Right hindlimb (tissue), 1 donor: ENCODE measurements around the gene PRKAR1B.
A peak's percentile ranks its signal among the peaks of the same experiment; 100 is the strongest.
"Not testable (repeated sequence)": the region's sequence is repeated elsewhere in the genome, so short reads cannot be mapped to it uniquely, and the experiment has no call there.

ENCODE experiments used
- DNase-seq: peaks from one replicate; pipeline ENCODE4 v3.0.0-alpha.2; 2018

Gene PRKAR1B

DNA sequence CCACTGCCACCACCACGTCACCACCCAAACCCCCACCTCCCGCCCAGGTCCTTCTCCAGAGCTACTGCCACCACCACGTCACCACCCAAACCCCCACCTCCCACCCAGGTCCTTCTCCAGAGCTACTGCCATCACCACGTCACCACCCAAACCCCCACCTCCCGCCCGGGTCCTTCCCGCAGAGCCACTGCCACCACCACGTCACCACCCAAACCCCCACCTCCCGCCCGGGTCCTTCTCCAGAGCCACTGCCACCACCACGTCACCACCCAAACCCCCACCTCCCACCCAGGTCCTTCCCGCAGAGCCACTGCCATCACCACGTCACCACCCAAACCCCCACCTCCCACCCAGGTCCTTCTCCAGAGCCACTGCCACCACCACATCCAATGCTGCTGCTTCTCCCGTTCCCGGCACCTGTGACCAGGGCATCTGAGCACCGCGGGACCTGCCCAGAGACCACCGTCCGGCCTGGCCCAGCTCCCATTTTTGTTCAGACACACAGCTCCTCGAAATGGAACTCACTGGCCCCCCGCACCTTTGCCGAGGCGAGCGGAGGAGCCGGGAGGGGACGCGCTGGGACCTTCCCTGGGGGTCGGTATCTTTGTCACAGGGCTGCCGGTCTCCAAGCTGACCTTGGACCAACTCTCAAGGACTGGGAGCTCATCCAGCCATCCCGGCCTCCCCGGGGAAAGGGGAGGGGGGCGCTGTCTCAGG is 174.8 kb downstream of the PRKAR1B start:
- DNase-seq, result not testable (repeated sequence)

DNA sequence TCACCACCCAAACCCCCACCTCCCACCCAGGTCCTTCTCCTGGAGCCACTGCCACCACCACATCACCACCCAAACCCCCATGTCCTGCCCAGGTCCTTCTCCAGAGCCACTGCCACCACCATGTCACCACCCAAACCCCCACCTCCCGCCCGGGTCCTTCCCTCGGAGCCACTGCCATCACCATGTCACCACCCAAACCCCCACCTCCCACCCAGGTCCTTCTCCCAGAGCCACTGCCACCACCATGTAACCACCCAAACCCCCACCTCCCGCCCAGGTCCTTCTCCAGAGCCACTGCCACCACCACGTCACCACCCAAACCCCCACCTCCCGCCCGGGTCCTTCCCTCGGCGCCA is 175.5 kb downstream of the PRKAR1B start:
- not testable (repeated sequence) for DNase-seq

DNA sequence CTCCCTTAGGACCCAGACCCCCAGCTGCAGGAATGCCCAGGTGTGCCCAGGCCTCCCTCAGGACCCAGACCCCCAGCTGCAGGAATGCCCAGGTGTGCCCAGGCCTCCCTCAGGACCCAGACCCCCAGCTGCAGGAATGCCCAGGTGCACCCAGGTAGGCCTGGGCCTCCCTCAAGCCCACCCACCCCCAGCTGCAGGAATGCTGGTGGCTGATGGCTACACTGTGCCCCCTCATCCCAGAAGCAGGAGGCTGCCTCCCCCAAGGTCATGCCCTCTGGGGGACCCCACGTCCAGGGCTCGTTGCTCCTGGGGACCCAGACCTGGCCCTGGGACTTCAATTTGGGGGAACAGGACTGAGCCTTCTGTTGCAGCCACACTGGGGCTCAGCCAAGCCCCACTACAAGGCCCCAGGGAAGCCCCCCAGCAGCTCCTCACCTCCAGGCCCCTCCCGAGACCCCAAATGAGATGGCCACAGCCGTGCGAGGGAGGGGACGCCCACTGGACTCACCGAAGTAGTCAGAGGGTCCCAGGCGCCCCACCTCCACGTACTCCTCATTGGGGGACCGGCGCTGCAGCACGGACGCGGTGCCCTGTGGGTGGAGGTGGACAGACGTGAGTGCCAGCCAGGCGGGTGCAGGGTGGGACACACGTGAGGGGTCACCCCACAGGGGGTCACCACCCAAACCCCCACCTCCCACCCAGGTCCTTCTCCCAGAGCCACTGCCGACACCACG is 176.0 kb downstream of the PRKAR1B start:
- no peak for DNase-seq

DNA sequence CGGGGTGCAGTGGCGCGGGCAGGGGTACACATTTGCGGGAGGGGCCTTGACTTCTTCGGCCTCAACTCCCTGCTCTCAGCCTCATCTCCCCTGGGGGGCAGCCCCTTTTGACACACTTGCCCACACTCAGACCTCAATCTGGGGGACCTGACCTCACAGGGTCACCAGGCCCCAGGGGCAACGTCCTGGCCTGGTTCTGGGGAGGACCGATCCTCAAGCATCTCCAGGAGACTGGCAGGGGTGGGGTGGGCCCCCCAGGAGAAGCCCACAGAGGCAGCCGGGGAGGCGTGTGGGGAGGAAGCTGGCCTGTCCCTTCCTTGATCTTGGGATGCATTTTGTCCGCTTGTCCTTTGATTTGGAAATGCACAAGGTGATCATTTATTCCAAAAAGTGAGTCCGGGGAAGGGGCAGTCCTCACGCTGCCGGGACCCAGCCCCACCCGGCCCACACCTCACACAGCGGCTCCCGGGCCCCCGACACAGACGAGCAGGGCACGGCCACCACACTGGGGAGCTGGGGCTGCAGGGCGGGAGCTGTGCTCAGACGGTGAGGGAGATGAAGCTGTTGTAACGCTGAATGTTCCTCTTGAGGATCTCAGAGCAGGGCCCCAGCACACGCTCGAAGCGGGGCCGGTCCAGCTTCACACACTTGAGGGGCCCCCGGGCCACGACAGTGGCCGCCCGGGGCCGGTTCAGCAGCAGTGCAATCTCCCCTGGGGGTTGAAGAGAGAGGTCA is 177.0 kb downstream of the PRKAR1B start:
- no peak for DNase-seq

DNA sequence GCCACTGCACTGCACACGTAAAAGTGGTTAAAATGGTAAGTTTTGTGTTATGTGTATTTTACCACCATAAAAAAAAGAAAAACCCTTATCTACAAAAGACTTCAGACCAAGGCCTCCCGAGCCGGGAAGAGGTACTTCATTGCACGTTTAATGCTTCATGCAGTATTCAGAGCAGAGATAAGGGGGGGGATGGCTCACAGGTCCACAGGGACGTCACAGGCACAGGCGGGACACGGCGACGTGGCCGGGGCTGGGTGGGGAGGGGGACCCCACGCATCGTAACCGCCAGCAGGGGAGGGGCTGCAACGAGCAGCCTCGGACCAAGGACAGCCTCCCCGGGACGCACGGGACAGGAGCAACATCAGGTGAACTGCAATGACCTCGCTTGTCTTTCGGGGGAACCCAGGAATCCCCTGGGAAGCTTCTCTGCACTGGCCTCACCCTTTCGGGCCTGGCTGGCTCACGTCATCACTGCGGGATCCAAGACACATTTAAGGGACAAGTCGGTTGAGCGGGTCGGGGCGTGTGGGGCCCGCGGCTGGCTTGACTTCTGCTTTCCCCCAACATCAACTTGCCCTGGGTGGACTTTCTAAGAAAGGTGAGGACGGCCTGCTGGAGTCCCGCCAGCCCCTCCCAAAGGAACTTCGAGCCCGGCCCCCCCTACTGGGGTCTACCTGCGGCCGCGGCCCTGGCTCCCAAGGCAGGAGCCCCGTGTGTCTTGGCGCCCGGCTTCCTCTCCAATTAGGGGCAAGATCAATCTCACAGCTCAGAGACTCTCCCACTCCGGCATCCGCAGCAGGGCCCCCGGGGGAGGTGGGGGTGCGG is 177.8 kb downstream of the PRKAR1B start:
- DNase-seq, result no peak

DNA sequence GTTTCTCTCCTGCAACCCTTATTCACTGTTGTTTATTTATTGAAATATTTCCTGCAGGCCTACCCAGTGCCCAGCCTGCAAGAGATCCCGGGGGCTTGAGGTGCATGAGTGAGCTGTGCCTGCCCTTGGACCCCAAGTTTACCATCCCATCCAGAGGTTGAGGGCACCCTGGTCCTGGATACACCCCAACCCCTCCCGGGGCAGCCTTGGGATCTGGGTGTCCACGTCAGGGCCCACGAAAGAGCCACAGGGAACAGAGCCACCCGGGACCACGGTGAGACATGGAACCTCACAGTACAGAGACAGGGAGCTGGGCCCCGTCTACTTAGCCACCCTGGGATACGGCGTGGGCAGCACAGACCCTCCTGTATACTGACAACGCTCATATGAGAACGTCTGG is 178.7 kb downstream of the PRKAR1B start:
- DNase-seq, result no peak

DNA sequence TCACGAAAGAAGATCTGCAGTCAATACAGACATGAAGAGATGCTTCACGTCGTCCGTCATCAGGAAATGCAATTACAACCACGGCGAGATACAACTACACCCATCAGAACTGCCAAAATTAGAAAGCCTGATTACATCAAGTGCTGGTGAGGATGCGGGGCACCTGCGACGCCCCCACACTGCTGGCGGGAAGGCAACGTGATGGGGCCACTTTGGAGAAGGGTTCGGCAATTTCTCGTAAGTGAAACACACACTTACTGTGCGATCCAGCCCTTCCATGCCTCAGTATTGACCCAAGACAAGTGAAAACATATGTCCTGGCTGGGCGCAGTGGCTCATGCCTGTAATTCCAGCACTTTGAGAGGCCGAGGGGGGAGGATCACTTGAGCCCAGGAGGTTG is 181.6 kb downstream of the PRKAR1B start:
- no peak for DNase-seq

DNA sequence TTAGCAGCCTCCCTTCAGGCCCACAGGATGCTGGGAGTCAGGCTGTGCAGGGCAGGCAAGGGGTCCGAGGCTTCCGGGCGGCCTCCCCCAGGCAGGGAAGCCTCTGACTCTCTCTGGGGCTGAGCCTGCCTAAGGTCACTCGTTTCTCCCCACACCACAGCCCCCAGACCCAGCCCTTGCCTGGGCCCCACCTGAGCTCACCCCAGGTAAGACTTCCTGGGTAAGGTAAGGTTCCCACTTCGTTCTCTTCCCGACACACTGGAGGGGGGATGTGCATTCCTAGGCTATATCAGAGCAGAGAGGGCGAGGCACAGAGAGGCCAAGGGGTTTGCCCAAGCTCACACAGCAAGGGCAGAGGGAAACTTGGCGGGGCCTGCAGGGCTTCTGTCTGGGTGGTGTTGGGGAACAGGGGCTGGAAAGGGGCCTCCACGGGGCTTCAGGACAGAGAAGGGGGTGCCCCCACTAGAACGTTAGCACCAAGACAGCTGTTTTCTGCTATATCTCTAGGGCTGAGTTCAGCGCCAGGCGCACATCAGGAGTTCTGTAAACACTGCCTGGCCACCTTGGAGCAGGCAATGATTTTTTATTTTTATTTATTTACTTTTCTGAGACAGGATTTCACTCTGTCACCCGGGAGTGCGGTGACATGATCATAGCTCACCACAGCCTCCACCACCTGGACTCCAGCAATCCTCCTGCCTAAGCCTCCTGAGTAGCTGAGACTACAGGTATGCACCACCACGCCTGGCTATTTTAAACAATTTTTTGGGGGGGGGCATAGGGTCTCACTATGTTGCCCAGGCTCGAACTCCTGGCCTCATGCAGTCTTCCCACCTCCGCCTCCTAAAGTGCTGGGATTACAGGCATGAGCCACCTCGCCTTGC is 182.5 kb downstream of the PRKAR1B start:
- DNase-seq, result no peak

DNA sequence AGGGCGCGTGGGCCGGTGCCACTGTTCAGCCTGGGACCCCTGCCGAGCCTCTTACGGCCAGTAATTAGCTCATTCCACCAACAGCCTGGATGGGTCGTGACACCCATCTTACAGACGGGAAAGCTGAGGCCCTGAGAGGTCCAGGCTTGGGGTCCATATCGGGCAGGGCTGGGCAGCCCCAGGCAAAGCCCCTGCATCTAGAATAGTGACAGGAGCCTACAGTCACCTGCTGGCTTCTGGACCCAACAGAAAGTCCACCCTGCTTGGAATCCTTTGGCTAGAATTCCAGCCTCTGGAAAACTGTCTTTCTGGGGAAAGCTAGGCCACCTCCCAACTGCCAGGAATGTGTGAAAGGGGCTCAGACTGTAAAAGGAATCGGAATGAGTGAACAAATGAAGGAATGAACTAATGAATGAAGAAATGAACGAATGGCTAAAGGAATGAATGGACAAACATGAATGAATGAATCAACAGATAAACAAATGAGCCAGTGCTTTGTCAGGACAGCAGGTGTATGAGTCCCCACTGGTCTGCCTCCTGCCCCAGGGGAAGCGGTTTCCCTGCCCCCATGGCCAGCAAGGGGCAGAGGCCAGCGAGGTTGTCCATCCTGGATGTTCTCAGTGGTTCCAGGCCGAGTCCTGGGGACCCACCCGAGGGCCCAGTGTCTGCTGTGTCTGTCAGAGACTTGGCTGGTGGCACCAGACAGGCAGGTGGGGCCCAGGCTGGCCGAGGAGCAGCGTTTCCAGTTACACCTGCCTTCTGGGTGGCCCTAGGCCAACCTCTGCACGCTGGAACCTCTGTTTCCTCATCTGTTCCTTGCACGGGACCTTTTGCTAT is 183.4 kb downstream of the PRKAR1B start:
- no peak for DNase-seq

DNA sequence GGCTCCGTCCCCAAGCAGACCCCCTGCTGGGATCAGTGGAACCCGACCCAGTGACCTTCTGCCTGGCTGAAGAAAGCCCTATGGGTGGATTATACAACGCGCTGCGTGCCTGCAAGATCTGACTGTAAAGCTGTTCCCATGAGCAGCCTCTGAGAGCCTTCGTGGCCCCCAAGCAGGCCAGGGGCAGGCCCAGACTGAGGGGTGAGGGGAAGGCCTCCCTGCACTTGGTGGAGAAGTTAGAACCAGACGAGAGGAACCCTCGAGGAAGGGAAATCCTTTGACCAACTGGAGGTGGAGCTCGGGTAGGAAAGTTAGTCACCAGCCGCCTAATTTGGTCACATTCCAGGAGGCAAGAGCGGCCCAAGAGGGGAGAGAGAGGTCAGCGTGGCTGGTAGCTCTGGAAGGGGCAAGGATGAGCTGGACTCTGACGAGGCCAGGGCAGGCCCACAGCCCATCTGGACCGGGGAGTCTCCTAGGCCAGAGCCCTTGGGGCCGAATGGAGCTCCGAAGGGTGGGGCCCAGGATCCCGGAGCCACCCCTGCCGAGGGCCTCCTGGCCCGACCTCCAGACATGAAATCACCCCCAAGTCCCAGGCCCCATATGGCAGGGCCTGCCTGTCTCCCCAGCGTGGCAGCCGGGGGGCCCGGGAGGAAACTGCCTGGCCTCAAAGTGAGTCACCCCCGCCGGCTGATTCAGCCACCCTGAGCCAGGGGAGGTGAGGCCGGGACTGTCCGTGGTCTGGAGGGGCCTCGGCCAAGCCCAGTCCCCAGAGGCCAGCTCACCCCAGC is 184.2 kb downstream of the PRKAR1B start:
- no peak for DNase-seq

DNA sequence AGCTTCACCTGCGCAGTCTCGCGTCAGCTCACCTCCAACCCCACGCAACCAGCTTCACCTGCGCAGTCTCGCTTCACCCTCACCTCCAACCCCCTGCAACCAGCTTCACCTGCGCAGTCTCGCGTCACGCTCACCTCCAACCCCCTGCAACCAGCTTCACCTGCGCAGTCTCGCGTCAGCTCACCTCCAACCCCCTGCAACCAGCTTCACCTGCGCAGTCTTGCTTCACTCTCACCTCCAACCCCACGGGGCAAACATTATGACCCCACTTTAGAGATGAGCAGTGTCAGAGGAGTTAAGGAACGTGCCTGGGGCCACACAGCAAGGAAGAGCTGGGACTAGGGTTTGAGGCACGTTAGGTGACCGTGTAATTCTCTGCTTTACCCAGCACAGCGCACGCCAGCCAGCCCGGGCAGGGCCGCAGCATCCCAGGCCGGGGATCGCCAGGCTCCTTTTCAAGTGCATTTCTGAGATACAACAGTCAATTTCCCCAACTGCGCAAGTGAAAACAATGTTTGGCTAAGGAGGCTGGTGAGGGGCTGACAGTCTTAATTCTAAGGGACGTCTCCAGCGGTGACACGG is 184.9 kb downstream of the PRKAR1B start:
- DNase-seq, result no peak

DNA sequence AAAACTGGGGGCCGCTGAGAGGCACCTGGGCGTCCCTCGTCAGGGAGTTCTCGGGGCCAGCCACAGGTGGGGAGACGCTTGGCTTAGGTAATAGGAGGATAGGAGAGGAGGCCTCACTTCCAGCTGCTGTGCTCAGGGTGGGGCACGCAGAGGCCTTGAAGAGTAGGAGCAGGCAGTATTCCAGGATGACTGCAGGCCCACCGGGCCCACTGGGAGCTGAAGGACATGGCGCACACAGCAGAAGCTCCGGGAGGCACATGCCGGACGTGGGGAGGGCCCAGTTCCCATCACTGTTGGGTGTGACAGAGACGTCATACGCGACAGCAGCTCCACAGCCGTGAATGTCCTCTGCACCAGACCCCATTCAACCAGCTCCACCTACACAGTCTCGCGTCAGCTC is 185.4 kb downstream of the PRKAR1B start:
- no peak for DNase-seq

DNA sequence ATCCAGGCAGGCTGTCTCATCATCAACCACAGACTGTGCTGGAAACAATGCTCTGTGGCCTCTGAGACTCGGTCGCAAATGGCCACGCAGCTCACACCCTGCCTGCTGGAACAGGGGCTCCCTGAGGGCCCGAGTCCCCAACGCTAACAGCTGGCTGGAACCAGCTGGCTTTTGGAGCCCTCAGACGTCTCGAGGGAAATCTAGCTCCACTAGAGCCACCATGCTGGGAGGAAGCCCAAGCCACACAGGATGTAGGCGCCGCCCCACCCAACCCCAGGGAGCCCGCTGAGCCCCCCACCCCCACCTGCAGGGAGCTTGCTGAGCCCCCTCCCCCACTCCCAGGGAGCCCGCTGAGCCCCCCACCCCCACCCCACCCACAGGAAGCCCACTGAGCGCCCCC is 186.1 kb downstream of the PRKAR1B start:
- no peak for DNase-seq

DNA sequence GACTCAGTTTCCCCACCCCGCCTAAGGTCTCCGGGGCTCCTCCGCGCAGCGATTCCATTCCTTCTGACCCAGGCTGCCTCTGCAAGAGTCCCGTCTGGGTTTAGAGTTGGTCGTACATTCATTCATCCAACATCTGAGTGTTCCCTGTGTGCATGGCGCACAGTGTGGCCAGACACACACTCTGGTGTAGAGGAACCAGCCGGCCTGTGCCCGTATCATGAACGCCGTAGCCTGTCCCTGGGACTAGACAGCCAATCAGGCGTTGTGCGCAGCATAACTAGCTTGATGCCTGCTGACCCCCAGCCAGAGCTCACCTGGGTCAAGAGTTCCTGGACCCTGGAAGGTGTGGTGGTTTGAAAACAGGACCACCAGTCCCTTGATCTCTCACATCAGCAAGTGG is 186.5 kb downstream of the PRKAR1B start:
- no peak for DNase-seq

DNA sequence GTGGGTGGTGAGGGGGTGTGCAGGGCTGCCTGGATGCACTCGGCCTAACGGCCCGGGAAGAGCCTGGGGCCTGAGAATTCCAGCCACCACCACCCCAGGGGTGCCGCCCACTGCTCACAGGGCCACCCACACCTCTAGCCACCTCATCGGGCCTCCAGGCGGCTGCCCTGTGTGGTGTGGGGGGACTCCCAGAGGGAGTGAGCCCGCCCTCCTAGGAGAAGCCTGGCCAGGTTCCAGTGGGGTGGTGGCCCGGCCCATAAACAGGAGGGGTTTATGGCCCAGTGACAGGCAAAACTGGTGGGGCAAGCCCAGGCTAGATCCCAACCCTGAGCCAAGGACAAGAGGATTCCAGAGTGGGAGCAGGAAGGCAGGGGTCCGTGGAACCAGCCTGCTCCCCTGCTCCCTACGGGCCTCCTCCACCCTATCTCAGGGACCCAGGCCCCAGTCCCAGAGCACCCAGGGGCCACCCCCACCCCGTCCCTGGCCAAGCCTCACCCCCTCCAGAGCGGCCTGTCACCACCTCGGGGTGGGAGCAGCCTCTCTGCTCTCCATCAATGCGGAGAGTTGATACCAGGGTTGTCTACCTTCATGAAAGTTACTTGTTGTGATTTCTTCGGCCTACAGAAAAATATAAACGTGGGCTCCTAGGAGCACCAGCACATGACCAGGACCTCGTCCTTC is 187.2 kb downstream of the PRKAR1B start:
- no peak for DNase-seq

DNA sequence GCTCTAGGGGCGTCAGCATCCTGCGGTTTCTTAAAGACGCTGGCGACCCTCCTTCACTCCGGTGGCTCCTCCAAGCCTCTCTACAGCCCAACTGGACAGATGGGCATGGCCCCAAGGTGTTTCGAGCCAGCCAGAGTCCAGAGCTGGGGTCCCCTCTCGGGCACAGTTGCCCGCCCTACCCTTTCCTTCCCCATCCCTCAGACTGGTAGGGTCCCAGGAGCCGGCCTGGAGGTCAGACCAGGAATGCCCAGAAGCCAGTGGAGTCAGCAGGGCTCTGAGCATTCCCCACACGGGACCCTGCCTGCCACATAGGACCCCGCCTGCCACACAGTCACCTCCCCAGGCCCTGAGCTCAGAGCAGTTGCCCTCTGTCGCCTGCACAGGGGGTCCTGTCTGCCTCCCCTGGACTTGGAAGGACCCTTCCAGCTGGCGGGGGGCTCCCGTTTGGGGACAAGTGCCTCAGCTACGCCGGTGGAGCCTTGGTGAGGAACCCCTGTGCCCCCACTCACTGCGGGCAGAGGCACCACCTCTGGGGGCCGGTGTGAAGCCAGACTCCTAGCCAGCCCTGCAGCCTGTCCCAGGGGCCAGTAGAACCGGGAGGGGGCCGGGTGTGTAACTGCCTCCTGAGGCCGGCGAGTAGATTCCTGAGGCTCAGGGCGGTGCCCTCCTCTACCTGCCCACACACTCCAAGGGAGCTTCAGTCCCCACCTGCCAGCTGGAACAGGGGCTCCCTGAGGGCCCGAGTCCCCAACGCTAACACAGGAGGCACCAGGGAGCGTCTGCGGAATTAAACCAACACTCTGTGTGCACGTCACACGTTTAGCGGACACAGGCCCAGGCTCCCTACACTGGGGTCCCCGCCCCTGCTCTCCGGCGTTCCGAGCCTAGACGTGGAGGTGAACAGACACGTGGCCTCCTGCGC is 188.1 kb downstream of the PRKAR1B start:
- no peak for DNase-seq

DNA sequence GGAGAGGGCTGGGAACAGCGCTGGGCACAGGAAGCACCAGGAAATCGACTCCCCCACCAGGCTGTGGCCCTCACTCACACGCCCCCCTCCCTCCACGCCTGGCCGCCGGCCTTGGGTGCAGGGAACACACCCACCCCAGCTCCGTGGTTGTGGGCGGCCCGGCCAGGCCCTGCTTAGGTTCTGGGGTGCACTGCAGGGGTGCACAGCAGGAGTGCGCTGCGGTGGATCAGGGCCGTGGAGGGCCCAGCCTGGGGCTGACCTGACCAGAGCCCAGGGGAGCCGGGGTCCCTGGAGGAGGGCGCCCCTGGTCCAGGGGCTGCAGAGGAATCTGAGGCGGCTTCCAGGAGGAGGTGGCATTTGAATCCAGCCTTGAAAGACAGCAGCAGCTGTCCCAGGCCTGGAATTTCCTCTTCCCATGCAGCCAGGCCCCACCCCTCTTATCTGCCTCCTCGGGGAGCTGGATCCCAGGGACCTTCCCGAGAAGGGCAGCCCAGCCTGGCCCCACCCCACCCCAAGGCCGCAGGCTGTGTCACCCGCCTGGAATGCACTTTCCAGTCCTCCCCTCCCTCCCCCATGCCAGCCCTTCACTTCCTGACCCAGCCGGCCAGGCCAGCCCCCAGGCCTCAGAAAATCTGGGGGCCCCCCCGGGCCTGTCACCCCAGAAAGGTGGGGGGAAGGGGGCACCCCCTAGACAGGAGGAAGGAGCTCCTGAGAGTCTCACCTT is 189.0 kb downstream of the PRKAR1B start:
- peak; percentile 56 for DNase-seq
